GM23338 (cell line): ENCODE results near the gene KATNAL1. TPM values are rescaled to one million over a fixed set of nuclear protein-coding genes. Genes with fewer than 3 reads are reported as not detected.
A peak's percentile ranks its signal among the peaks of the same experiment; 100 is the strongest.

Experiments
- ATAC-seq: fragments of 200-7000 bp; cut with Tn5 transposase; 3 replicates; pipeline ENCODE4 v1.9.1; 2020
- DNase-seq: peaks from one replicate; pipeline ENCODE4 v3.0.0-alpha.2; 2015; ENCODE audit warnings: low spot score
- H2AFZ ChIP-seq: fragments of 200-600 bp; sonication (generic); 2 replicates; pipeline ENCODE4 v1.8.0; 2016; ENCODE audit warnings: antibody characterized with exemption, mild to moderate bottlenecking, moderate library complexity
- H3F3A ChIP-seq: fragments of 200-600 bp; sonication (generic); replicated peaks from 2 replicates; pipeline ENCODE4 v1.8.0; 2017; ENCODE audit warnings: antibody characterized with exemption, mixed run types, low read depth
- H3K27ac ChIP-seq: fragments of 200-600 bp; sonication (generic); 2 replicates; pipeline ENCODE4 v1.6.1; 2016; ENCODE audit warnings: low read depth
- H3K27me3 ChIP-seq: fragments of 200-600 bp; sonication (generic); 2 replicates; pipeline ENCODE4 v1.8.0; 2016; ENCODE audit warnings: mild to moderate bottlenecking, mixed run types, moderate library complexity; ENCODE audit not compliant: insufficient read depth
- H3K36me3 ChIP-seq: fragments of 200-600 bp; sonication (generic); 2 replicates; pipeline ENCODE4 v1.8.0; 2016; ENCODE audit warnings: mild to moderate bottlenecking; ENCODE audit not compliant: insufficient read depth
- H3K4me1 ChIP-seq: fragments of 200-600 bp; sonication (generic); 2 replicates; pipeline ENCODE4 v1.8.0; 2016; ENCODE audit warnings: mild to moderate bottlenecking, moderate library complexity; ENCODE audit not compliant: insufficient read depth
- H3K4me2 ChIP-seq: fragments of 200-600 bp; sonication (generic); 2 replicates; pipeline ENCODE4 v1.7.1; 2017; ENCODE audit warnings: mixed run types
- H3K4me3 ChIP-seq: fragments of 200-600 bp; sonication (generic); 2 replicates; pipeline ENCODE4 v1.6.1; 2016; ENCODE audit warnings: mixed run types
- H3K79me2 ChIP-seq: fragments of 200-600 bp; sonication (generic); replicated peaks from 2 replicates; pipeline ENCODE4 v1.8.0; 2017; ENCODE audit warnings: mild to moderate bottlenecking; ENCODE audit not compliant: insufficient read depth
- H3K9me2 ChIP-seq: fragments of 200-600 bp; sonication (generic); 2 replicates; pipeline ENCODE4 v1.8.0; 2017; ENCODE audit not compliant: insufficient read depth
- H4K20me1 ChIP-seq: fragments of 200-600 bp; sonication (generic); replicated peaks from 2 replicates; pipeline ENCODE4 v1.8.0; 2017; ENCODE audit warnings: mild to moderate bottlenecking; ENCODE audit not compliant: insufficient read depth
- H3K27ac Mint-ChIP-seq: 2 replicates; pipeline ENCODE4 v1.8.0; 2020; ENCODE audit warnings: inconsistent platforms, mild to moderate bottlenecking, moderate library complexity, mixed read lengths
- H3K27me3 Mint-ChIP-seq: 3 replicates; pipeline ENCODE4 v1.8.0; 2022; ENCODE audit warnings: low read depth, mild to moderate bottlenecking, moderate library complexity, mixed read lengths, inconsistent platforms; ENCODE audit not compliant: insufficient read depth, poor library complexity
- H3K36me3 Mint-ChIP-seq: 3 replicates; pipeline ENCODE4 v1.8.0; 2021; ENCODE audit warnings: low read depth, mild to moderate bottlenecking, inconsistent platforms, moderate library complexity, mixed read lengths
- H3K4me1 Mint-ChIP-seq: 3 replicates; pipeline ENCODE4 v1.8.0; 2020; ENCODE audit warnings: mild to moderate bottlenecking, inconsistent platforms, mixed read lengths
- H3K4me3 Mint-ChIP-seq: 3 replicates; pipeline ENCODE4 v1.8.0; 2021; ENCODE audit warnings: moderate library complexity, mild to moderate bottlenecking, inconsistent platforms, mixed read lengths
- H3K9me3 Mint-ChIP-seq: 3 replicates; pipeline ENCODE4 v1.8.0; 2020; ENCODE audit warnings: moderate library complexity, mild to moderate bottlenecking, inconsistent platforms, mixed read lengths
- CREB1 ChIP-seq: fragments of 250-450 bp; sonication (Bioruptor Pico); IDR thresholded peaks from 2 replicates; pipeline ENCODE4 v1.5.0; 2020; ENCODE audit warnings: low read depth, mild to moderate bottlenecking, moderate library complexity
- CTCF ChIP-seq, 2 experiments: fragments of 200-600 bp in 1 of 2; sonication (generic) in 1 of 2; conservative IDR thresholded peaks; 2 replicates each; pipeline versions ENCODE4 v1.5.1 to v1.6.1; 2016 to 2017; ENCODE audit warnings: antibody characterized with exemption in 2 of 2, low read depth in 2 of 2, mild to moderate bottlenecking in 2 of 2, moderate library complexity in 1 of 2
- EZH2 ChIP-seq: fragments of 200-600 bp; sonication (generic); IDR thresholded peaks from one replicate; pipeline ENCODE4 v1.8.0; 2017; ENCODE audit warnings: antibody characterized with exemption, mild to moderate bottlenecking, low read depth; ENCODE audit not compliant: unreplicated experiment
- EZH2phosphoT487 ChIP-seq: fragments of 200-600 bp; sonication (generic); IDR thresholded peaks from one replicate; pipeline ENCODE4 v1.8.1; 2018; ENCODE audit warnings: antibody characterized with exemption; ENCODE audit not compliant: unreplicated experiment
- JUNB ChIP-seq: IDR thresholded peaks from one replicate; pipeline ENCODE4 v1.6.1; 2016; ENCODE audit warnings: antibody characterized with exemption; ENCODE audit not compliant: unreplicated experiment
- NANOG ChIP-seq: IDR thresholded peaks from 2 replicates; pipeline ENCODE4 v1.6.1; 2016; ENCODE audit warnings: antibody characterized with exemption, borderline replicate concordance
- POLR2AphosphoS5 ChIP-seq: IDR thresholded peaks from 2 replicates; pipeline ENCODE4 v1.6.1; 2016; ENCODE audit warnings: antibody characterized with exemption, low read depth
- REST ChIP-seq: IDR thresholded peaks from one replicate; pipeline ENCODE4 v1.6.1; 2018; ENCODE audit warnings: antibody characterized with exemption; ENCODE audit not compliant: unreplicated experiment
- STAT1 ChIP-seq: IDR thresholded peaks from one replicate; pipeline ENCODE4 v1.6.1; 2016; ENCODE audit warnings: antibody characterized with exemption; ENCODE audit not compliant: unreplicated experiment
- ZNF114 ChIP-seq: fragments of 250-450 bp; sonication (Bioruptor Pico); IDR thresholded peaks from 2 replicates; pipeline ENCODE4 v1.5.0; 2020; ENCODE audit warnings: mild to moderate bottlenecking, moderate library complexity
- ZNF331 ChIP-seq: fragments of 250-450 bp; sonication (Bioruptor Pico); IDR thresholded peaks from 2 replicates; pipeline ENCODE4 v1.5.0; 2020; ENCODE audit warnings: low read depth, mild to moderate bottlenecking, moderate library complexity
- polyA plus RNA-seq: library from polyadenylated mRNA; unstranded; fragments of >200 nt; fragmentation: Nextera tagmentation; extraction: Ambion mirVana; gene quantifications from 2 replicates; pipeline ENCODE4 v1.2.1, GENCODE V29; 2016
- total RNA-seq: library from RNA; depleted of rRNA; stranded (reverse); fragments of >200 nt; shearing (Covaris generic); gene quantifications from 2 replicates; pipeline ENCODE4 v1.2.3, GENCODE V29; 2014
- TF ChIP-seq, protein P1 (sequence below): IDR thresholded peaks from 2 replicates; pipeline ENCODE4 v1.6.1; 2016; ENCODE audit warnings: antibody characterized with exemption
- TF ChIP-seq, protein P2 (sequence below): fragments of 250-450 bp; sonication (Bioruptor Pico); IDR thresholded peaks from 2 replicates; pipeline ENCODE4 v1.5.0; 2020; ENCODE audit warnings: mild to moderate bottlenecking, moderate library complexity

The KATNAL1 gene
- total and polyA plus RNA-seq, 2 experiments from 2014 or later, result 6.1 to 11.5 TPM

- Mint-ChIP-seq H3K27ac (no peak overlapping the region), H3K4me3 (no peak overlapping the region), H3K9me3 (no peaks in the 10 kb centered on the region; the same call in 2 of the 3 replicates), H3K4me1 (no peaks in the 10 kb centered on the region), H3K27me3 (no peaks in the 10 kb centered on the region), H3K36me3 (no peaks in the 10 kb centered on the region)
- Histone ChIP-seq H3F3A (no peaks in the 10 kb centered on the region), H3K36me3 (no peaks in the 10 kb centered on the region), H3K27ac (no peak overlapping the region), H3K4me1 (no peaks in the 10 kb centered on the region), H3K9me2 (no peaks in the 10 kb centered on the region), H3K4me2 (no peak overlapping the region), H3K27me3 (no peaks in the 10 kb centered on the region), H2AFZ (peak overlapping the region; percentile 66; the same call in 1 of the 2 replicates), H4K20me1 (no peaks in the 10 kb centered on the region), H3K79me2 (no peaks in the 10 kb centered on the region), H3K4me3 (no peak overlapping the region)
- ATAC-seq (no peak), DNase-seq (no peak)
- TF ChIP-seq, protein P1, sequence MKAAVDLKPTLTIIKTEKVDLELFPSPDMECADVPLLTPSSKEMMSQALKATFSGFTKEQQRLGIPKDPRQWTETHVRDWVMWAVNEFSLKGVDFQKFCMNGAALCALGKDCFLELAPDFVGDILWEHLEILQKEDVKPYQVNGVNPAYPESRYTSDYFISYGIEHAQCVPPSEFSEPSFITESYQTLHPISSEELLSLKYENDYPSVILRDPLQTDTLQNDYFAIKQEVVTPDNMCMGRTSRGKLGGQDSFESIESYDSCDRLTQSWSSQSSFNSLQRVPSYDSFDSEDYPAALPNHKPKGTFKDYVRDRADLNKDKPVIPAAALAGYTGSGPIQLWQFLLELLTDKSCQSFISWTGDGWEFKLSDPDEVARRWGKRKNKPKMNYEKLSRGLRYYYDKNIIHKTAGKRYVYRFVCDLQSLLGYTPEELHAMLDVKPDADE, result no peak
- no peak for TF ChIP-seq EZH2phosphoT487
- TF ChIP-seq NANOG, result no peak
- TF ChIP-seq REST, result no peak
- no peak for TF ChIP-seq ZNF331
- TF ChIP-seq EZH2, result no peak
- no peak for TF ChIP-seq ZNF114
- TF ChIP-seq, protein P2, sequence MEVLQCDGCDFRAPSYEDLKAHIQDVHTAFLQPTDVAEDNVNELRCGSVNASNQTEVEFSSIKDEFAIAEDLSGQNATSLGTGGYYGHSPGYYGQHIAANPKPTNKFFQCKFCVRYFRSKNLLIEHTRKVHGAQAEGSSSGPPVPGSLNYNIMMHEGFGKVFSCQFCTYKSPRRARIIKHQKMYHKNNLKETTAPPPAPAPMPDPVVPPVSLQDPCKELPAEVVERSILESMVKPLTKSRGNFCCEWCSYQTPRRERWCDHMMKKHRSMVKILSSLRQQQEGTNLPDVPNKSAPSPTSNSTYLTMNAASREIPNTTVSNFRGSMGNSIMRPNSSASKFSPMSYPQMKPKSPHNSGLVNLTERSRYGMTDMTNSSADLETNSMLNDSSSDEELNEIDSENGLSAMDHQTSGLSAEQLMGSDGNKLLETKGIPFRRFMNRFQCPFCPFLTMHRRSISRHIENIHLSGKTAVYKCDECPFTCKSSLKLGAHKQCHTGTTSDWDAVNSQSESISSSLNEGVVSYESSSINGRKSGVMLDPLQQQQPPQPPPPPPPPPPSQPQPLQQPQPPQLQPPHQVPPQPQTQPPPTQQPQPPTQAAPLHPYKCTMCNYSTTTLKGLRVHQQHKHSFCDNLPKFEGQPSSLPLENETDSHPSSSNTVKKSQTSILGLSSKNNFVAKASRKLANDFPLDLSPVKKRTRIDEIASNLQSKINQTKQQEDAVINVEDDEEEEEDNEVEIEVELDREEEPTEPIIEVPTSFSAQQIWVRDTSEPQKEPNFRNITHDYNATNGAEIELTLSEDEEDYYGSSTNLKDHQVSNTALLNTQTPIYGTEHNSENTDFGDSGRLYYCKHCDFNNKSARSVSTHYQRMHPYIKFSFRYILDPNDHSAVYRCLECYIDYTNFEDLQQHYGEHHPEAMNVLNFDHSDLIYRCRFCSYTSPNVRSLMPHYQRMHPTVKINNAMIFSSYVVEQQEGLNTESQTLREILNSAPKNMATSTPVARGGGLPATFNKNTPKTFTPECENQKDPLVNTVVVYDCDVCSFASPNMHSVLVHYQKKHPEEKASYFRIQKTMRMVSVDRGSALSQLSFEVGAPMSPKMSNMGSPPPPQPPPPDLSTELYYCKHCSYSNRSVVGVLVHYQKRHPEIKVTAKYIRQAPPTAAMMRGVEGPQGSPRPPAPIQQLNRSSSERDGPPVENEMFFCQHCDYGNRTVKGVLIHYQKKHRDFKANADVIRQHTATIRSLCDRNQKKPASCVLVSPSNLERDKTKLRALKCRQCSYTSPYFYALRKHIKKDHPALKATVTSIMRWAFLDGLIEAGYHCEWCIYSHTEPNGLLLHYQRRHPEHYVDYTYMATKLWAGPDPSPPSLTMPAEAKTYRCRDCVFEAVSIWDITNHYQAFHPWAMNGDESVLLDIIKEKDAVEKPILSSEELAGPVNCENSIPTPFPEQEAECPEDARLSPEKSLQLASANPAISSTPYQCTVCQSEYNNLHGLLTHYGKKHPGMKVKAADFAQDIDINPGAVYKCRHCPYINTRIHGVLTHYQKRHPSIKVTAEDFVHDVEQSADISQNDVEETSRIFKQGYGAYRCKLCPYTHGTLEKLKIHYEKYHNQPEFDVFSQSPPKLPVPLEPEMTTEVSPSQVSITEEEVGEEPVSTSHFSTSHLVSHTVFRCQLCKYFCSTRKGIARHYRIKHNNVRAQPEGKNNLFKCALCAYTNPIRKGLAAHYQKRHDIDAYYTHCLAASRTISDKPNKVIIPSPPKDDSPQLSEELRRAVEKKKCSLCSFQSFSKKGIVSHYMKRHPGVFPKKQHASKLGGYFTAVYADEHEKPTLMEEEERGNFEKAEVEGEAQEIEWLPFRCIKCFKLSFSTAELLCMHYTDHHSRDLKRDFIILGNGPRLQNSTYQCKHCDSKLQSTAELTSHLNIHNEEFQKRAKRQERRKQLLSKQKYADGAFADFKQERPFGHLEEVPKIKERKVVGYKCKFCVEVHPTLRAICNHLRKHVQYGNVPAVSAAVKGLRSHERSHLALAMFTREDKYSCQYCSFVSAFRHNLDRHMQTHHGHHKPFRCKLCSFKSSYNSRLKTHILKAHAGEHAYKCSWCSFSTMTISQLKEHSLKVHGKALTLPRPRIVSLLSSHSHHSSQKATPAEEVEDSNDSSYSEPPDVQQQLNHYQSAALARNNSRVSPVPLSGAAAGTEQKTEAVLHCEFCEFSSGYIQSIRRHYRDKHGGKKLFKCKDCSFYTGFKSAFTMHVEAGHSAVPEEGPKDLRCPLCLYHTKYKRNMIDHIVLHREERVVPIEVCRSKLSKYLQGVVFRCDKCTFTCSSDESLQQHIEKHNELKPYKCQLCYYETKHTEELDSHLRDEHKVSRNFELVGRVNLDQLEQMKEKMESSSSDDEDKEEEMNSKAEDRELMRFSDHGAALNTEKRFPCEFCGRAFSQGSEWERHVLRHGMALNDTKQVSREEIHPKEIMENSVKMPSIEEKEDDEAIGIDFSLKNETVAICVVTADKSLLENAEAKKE (CRISPR knock-in tag), result no peak
- TF ChIP-seq CTCF (conservative IDR thresholded peaks at IDR 0.05; ENCODE audit: low read depth in 2 of 2), result no peak
- TF ChIP-seq JUNB, result no peak
- TF ChIP-seq POLR2AphosphoS5, result no peak
- TF ChIP-seq CREB1 (CRISPR knock-in tag), result no peak
- TF ChIP-seq STAT1, result no peak
Observed at GRCh38 chr13:30346789-30347167, 39.4 kb upstream of the KATNAL1 start.
